AG09309 (cell line): ENCODE measurements around the gene ARGFX.
"Not testable (repeated sequence)": the region's sequence is repeated elsewhere in the genome, so short reads cannot be mapped to it uniquely, and the experiment has no call there.

ENCODE experiments used
- DNase-seq: peaks from one replicate; pipeline ENCODE4 v3.0.0-alpha.2; 2010; ENCODE audit warnings: low read depth
- H3K4me3 ChIP-seq: 2 replicates; pipeline ENCODE4 v1.5.1; 2011; ENCODE audit warnings: mild to moderate bottlenecking, low read depth, low read length, moderate library complexity; ENCODE audit not compliant: control insufficient read depth
- CTCF ChIP-seq: IDR thresholded peaks from 2 replicates; pipeline ENCODE4 v1.5.1; 2011; ENCODE audit warnings: mild to moderate bottlenecking, low read depth, low read length, inconsistent platforms; ENCODE audit not compliant: insufficient read depth, control insufficient read depth; ENCODE audit errors: missing control alignments

ARGFX gene

DNA sequence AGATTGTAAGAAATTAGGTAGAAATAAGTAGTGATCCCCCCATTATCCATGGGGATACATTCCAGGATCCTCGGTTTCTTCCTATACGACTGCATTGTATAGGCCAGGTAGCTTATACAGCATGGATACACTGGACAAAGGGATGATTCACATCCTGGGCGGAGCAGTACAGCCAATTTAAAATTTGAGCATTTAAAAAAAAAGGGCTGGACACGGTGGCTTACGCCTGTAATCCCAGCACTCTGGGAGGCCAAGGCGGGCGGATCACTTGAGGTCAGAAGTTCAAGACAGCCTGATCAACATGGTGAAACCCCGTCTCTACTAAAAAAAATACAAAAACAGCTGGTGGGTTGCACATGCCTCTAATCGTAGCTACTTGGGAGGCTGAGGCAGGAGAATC, 976 bp upstream of the ARGFX start:
- H3K4me3 ChIP-seq: no peak overlapping the region

GRCh38 chr3:121574449-121574848, 6.7 kb downstream of the ARGFX start:
- TF ChIP-seq CTCF: no peak
- DNase-seq: no peak
- H3K4me3 ChIP-seq: no peak overlapping the region

More for the DNA sequence above, 976 bp upstream of the ARGFX start:
- DNase-seq: no peak
- TF ChIP-seq CTCF: no peak

DNA sequence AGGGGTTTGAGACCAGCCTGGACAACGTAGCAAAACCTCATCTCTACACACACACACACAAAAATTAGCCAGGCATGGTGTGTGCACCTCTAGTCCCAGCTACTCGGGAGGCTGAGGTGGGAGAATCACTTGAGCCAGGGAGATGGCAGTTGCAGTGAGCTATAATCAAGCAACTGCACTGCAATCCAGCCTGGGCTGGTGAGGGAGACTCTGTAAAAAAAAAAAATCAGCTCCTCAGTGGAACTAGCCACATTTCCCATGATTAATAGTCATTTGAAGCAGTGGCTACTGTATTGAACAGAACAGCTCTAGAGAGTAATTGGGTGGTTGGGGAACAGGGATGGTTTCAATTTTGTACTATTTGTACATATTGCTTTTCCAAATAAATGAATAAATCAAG, 13.9 kb downstream of the ARGFX start:
- DNase-seq: no peak
- no peak for TF ChIP-seq CTCF
- H3K4me3 ChIP-seq: no peak overlapping the region

DNA sequence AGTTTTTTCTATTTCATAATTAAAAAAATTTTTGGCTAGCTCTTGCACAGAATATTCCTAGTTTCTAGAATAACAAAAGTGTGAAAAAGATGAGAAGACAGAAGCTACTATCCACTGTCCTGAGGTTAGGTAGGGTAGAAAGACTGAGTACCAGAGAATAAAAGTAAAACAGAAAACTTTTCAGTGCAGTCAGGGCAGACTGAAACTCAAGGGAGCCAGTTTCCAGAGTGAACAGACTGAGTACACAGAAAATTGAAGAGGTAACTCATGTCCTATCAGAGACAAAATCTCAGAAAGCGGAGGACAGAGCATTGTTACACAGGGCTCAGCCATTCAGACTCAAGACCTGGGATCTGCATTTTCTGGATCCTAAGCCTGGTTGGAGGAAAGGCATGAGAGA, 16.7 kb downstream of the ARGFX start:
- TF ChIP-seq CTCF: no peak
- no peak overlapping the region for H3K4me3 ChIP-seq

DNA sequence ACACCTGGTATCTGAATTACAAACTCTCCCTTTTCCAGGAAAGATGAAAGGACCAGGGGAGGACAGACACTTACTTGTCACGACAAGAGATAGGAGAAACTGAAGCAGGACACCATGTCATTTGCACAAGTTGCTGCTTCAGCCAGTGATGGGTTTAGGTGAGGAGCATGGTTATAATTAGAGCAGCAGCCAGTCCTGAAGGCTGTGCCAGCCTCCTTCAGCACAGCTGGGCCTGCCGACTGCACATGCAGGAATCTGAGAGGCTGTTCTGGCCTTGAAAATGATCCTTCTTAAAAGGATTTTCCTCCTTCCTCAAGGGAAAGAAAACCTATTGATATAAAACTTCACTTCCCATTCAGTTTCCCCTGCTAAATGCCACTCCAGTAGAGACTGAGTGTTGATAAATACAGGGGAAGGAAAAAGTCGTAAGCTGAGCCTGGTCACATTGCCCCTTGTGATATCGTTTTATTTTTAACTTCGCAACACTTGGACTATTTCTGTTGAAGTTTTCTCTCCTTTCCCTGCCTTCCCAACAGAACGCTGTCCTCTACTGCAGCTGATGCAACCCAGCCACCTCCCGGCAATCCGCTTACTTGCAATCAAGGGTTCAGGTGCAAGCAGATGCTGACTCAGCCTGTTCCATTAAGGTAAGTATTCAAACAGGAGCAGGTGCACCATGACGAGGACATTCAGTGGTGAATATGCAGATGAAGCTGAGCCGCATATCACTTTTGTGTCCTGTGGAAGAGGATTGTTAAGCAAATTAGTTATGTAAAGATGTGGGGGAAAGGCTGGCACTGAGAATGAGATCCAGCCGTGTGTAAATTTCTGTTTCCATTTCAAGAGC, 25.3 kb downstream of the ARGFX start, which contains the start of gene FBXO40:
FBXO40 (plus strand) TSS at position 524 of the 847 bp plus-strand sequence. CDS start 27,197 bp downstream, outside the sequence.
- no peak for TF ChIP-seq CTCF
- DNase-seq: no peak
- H3K4me3 ChIP-seq: no peak within 1 kb of the TSS

More for the DNA sequence above, 16.7 kb downstream of the ARGFX start:
- DNase-seq: no peak

DNA sequence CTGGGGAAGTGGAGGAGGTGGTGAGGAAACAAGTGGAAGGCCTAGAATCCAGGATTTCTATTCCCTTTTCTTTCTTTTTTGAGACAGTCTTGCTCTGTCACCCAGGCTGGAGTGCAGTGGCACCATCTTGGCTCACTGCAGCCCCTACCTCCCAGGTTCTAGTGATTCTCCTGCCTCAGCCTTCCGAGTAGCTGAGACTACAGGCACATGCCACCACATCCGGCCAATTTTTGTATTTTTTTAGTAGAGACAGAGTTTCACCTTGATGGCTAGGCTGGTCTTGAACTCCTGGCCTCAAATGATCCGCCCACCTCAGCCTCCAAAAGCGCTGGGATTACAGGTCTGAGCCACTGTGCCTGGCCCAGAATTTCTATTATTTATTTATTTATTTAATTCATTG, 26.1 kb downstream of the ARGFX start:
- not testable (repeated sequence) for DNase-seq, H3K4me3 ChIP-seq

GRCh38 chr3:121594850-121595249, 27.1 kb downstream of the ARGFX start:
- no peak for TF ChIP-seq CTCF
- H3K4me3 ChIP-seq: no peak overlapping the region
- DNase-seq: no peak
